HEK293T (cell line): ENCODE measurements around the gene XPNPEP2.

ENCODE experiments used
- FOXA1 ChIP-seq: fragments of 450-650 bp; IDR thresholded peaks from 2 replicates; pipeline ENCODE4 v1.6.1; 2016; ENCODE audit warnings: mild to moderate bottlenecking
- FOXM1 ChIP-seq: fragments of 450-650 bp; IDR thresholded peaks from 2 replicates; pipeline ENCODE4 v1.6.1; 2017; ENCODE audit warnings: mild to moderate bottlenecking, borderline replicate concordance

DNA sequence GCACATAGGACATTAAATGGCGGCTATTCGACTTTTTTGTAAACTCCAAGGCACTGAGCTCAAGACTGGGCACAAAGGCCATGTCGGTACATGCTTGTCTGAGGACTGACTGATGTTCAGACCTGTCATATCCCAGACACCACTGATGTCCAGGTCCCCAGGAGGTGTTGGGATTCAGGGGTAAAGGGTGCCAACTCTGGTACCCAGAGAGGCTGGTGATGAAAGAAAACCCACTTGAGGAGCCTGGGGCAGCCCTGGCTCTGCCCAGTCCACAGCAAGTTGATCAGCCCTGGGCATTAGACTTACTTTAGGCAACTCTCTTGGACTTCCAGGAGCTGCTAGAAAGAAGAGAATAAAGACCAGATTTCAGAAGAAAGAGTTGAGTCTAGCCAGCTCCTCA lies 59.7 kb downstream of the XPNPEP2 start:
- TF ChIP-seq FOXM1 (no peak), FOXA1 (no peak)
